Kidney glomerular epithelial cell (primary cell): ENCODE results near the gene LRRC31.

ENCODE experiments used
- DNase-seq: peaks from one replicate; lab custom pipeline; 2025; lab: John Stamatoyannopoulos, UW

The LRRC31 gene

GRCh38 chr3:169813278-169813677, 56.5 kb downstream of the LRRC31 start:
- DNase-seq, result no peak

DNA sequence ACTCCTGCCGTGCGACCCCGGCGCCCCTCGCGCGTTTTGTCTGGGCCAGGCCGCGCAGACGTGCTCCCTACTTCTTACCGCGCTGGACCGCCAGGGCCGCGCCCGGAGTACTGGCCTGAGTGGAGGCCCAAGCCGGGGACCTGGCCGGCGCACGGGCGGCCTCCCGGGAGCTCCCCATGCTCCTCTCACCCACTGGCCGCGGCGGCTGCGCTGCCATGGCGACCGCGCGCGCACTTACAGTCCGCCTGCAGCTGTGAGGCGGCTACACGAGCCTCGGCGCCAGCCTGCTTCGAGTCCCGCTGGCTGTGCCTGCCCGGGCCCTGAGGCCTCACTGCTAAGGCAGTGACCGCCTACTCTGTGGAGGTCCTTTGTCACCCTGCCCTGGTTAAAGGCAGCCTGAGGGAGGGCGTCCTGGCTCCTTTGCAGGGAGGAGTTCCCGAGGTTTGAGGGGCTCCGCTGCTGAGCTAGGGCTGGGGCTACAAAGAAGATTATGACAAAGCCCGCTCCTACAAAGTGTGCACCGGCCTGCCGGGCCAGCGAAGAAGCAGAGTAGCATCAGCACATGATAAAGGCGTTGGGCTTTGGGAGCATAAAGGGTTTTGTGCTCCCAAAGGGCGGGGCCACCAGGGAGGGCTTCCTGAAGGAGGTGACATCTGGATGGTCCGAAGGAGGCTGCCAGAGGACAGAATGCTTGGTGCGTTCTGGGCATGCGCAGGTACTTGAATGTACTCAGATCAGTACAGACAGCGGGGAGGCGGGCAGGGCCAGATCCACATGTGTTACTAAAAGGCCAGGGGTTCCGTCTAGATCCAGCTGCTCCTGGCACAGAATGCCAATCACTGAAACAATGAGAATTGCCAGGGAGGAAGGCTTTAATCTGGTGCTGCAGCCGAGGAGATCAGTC, 57.2 kb downstream of the LRRC31 start, which contains the start of the genes LRRC34 and LRRIQ4:
LRRC34 (minus strand) TSS at position 573 of the 904 bp plus-strand sequence; CDS start at position 217, 356 bp downstream.
LRRIQ4 (plus strand) TSS at position 539 of the 904 bp plus-strand sequence. CDS start 9,052 bp downstream, outside the sequence.
- DNase-seq, result peak; percentile 33

DNA sequence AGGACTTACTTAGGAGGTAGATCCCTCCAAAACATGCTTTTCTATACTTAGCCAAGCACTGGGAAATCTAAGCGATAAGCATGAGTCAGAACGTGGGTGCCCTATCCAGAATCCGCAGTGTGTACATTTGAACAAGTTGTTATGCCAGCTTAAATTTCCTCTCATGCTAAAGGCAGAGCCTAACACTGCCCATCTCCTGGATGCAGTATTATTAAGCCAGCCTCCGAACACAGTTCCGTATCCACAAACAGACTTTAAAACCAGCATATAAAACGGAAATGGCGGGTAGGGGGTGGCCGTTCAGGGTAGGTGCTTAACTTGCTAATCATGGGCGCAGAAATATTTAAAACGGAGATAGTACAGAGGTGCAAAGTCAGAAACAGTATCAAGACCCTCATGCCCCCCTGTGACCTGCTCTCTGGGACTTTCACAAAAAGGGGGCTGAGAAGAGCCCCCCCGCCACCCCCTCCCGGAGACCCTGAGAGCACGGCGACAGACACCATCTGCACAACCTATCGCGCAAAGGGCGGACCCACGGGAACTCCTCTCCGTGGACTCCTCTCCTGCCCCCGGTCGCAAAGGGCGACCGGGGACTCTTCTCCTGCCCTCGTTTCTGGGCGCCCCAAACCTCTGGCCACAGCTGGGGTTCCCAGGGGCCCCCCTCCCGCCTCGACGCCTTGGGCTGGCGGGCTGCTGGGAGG, 58.0 kb downstream of the LRRC31 start:
- DNase-seq, result peak; percentile 36

DNA sequence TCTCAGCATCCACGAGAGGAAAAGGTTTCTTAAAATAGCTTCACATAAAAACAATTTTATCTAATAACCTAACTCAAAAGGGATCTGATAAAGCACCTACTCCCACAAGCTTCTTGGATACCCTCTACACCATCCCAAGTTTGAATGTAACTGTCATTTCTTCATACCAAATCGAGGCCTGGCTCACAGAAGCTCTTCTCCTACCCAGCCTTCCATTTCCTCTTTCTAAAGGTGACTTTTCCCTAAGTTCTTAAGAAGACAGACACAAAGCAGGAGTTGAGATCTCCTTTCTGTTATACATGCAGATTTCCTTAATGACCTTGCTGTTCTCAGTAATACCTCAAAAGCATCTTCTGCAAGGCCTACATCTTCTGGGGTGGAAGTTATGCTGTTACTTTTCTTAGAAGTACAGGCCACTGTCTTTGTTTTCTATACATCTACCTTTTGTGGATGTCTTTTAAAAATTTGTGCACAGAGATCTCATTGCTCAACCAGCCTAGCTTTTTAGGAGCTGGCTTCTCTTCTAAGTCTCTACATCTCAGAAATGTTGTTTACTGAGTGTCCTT, 60.4 kb downstream of the LRRC31 start:
- no peak for DNase-seq

DNA sequence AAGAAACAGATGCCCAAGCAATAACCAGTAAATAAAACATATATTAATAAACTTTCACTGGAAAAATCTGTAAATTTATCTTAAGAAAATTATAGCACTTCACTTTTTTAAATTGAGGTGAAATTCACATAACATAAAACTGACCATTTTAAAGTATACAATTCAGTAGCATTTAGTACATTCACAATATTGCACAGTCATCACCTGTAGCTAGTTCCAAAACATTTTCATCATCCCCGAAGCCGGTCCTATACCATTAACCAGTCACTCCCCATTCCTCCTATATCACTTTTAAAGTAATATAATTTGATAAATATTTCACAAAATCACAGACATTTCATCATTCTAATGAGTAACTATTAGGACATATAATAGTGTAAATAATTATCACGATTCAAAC, 65.1 kb downstream of the LRRC31 start:
- no peak for DNase-seq

DNA sequence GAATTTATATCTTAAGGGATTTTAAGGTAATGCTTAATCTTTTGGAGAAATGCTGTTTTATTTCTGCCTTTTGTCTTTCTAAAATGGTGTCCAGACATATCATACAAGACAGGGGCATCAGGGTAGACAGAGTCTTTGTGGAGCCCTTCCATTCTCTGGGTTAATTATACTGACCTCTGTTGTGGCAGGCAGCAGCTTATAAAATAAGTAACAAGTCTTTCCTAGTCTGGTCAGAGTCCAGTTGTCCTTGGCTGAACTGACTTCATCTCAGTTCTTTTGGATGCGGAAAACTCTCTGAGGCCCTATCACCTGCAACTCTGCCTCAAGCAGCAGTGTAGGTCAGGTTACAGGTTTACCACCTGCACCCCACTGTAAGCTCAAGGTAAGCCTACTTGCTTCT, 77.4 kb downstream of the LRRC31 start:
- DNase-seq, result no peak

GRCh38 chr3:169790687-169791429, 78.9 kb downstream of the LRRC31 start:
- DNase-seq, result no peak

DNA sequence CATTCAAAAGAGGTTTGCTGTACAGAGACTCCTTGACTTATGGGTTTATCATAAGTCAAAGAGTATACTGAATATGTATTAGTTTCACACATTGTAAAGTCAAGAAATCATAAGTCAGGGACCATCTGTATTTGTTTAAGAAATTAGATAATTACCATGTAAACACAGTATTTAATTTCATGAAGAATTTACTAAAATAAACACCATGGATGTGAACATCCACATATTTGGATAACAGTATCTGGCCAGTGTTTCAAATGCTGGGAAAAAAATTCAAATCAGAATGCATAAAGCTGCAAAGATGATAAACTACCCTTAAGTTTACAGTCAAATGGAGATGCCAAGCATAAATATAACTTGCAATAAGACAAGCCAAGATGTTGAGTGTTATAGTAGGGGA, 79.5 kb downstream of the LRRC31 start:
- no peak for DNase-seq
